RPMI7951 (cell line): Measurements from ENCODE around the gene PDZRN3. TPM values are rescaled to one million over a fixed set of nuclear protein-coding genes. Genes with fewer than 3 reads are reported as not detected.

ENCODE experiments used
- DNase-seq: peaks from one replicate; pipeline ENCODE4 v3.0.0-alpha.2; 2012; ENCODE audit warnings: low read depth
- total RNA-seq: library from RNA; depleted of rRNA; stranded (reverse); fragments of >200 nt; shearing (Covaris generic); gene quantifications from 2 replicates; pipeline ENCODE4 v1.2.3, GENCODE V29; 2014

The PDZRN3 gene
- total RNA-seq, 1 experiment from 2014 or later, result 3.8 TPM

GRCh38 chr3:73557986-73558726 lies 66.6 kb downstream of the PDZRN3 start:
- DNase-seq, result peak; percentile 7

DNA sequence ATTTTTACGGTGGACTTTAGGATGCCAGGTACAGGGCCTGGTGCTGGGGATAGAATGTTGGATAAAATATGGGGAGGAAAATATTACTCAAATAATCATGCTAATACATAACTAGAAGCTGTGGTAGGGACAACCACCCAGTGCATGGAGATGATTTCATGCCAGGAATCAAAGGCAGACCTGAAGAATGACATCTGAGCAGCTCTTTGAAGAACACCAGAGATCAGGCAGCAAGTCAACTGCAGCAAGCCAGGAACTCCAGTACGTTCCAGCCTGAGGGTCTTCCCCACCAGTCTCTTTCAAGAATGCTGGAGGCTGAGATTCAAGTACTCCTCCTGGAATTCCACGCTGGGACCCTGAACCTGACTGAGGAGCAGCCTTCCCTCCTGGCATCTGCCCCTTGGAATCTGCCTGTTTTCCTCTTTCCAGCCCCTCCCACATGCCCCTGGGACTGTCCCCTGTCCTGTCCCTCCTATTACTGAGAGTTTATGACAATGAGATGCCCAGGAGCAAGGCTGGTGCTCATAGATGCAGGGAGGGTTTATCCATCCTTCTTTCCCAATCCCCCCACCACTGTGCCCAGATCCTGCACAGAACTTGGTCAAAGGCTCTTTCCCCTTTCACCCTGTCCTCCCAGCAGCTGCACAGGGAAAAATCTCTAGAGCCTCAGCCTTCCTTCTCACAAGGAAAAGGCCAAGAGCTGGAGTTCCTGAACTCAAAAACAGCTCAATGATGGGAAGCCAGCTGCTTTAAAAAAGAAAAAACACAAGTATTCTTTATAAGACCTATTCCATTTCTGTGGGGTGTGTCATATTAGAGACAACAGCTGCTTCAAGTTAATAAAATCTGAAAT lies 68.0 kb downstream of the PDZRN3 start:
- no peak for DNase-seq

- DNase-seq, result no peak
Measured at GRCh38 chr3:73555076-73555475, 69.7 kb downstream of the PDZRN3 start.

GRCh38 chr3:73552700-73553099 lies 72.0 kb downstream of the PDZRN3 start:
- DNase-seq, result peak; percentile 8

GRCh38 chr3:73550032-73550431 lies 74.7 kb downstream of the PDZRN3 start:
- no peak for DNase-seq

GRCh38 chr3:73549051-73549600 lies 75.6 kb downstream of the PDZRN3 start:
- peak; percentile 7 for DNase-seq

DNA sequence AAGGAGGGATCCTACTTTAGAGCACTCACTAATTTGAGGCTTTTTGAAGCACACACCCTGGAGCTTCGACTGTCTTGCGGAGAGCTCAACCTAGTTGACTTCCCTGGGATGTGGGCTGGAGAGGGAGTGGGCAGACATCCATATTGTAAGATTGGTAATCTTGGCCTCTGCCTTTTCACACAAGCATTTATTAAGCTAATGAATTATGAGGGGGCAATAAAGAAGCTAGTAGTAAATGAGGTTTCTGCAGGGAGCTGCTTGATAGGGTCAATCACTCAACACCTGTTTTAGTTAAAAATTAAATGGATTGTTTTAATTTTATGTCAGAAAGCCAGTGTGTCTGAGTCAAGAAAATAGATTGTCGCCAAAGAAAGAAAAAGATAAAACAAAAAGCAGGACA lies 76.3 kb downstream of the PDZRN3 start:
- DNase-seq, result no peak

GRCh38 chr3:73547427-73548248 lies 77.1 kb downstream of the PDZRN3 start:
- DNase-seq, result peak; percentile 49

GRCh38 chr3:73546961-73547360 lies 77.8 kb downstream of the PDZRN3 start:
- peak; percentile 60 for DNase-seq

DNA sequence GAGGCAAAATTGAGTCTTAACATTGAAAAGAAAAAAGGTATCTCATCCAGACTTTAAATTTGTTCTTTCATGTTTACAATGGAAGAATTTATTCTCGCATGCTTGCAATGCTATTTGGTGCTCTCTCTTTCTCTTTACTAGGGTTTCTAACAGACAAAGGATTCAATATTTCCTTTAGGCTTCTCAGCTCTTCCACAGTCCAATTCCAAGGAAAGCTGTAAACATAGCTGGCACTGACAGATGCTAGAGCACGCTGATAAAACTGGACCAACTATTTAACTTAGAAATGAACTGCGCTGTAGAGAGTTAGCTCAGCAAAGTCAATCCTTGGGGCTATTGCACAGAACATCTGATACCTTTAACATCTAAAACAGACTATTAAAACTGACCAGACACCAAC lies 81.3 kb downstream of the PDZRN3 start:
- DNase-seq, result no peak

DNA sequence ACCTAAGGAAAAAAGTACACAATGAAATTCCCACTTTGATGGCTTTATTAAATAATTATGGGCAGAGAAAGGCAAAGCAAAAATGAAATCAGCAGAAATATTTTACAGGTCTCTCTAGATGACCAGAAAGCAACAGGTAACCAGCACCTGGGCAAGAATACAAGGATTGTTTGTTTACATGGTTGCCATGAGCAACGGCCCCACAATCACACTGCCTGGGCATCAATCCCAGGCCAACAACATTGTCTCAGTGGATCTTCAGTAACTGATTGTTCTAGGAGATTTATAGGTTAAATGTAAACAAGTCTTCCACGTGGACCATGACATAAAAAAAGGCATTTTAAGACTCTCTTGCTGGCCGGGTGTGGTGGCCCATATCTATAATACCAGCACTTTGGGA lies 82.6 kb downstream of the PDZRN3 start:
- DNase-seq, result no peak

DNA sequence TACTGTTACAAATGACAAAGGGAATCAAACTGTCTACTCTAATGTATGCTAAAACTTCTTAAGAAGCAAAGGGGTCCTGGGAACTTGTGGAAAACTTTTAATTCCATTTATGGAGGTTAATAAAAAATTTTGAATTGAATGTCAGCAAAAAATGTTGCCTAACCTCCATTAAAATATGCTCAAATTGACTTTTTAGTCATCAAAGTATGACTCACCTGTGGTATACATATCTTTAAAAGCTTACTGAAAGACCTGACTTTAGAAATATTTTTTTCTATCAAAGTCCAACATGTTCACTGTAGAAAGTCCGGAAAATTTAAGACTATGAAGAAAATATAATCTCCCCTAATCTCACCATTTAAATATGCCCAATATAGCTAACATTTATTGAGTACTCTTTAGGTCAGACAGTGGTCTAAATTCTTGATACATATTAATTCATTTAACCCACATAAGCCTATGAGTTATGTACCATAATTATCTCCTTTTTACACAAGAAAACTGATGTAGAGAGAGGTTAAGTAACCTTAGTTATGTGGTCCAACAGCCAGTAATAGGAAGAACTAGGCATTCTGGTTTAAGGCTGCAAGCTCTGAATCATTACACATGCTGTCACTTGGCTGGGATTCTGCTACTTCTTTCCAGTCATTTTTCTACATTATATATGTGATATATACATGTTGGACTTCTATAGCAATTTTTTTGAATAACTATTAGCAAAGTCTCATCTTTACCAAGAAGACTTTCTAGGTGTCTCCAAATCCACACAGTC lies 83.6 kb downstream of the PDZRN3 start:
- DNase-seq, result no peak

GRCh38 chr3:73538486-73538885 lies 86.3 kb downstream of the PDZRN3 start:
- no peak for DNase-seq

- no peak for DNase-seq
Measured at GRCh38 chr3:73536952-73537351, 87.8 kb downstream of the PDZRN3 start.

DNA sequence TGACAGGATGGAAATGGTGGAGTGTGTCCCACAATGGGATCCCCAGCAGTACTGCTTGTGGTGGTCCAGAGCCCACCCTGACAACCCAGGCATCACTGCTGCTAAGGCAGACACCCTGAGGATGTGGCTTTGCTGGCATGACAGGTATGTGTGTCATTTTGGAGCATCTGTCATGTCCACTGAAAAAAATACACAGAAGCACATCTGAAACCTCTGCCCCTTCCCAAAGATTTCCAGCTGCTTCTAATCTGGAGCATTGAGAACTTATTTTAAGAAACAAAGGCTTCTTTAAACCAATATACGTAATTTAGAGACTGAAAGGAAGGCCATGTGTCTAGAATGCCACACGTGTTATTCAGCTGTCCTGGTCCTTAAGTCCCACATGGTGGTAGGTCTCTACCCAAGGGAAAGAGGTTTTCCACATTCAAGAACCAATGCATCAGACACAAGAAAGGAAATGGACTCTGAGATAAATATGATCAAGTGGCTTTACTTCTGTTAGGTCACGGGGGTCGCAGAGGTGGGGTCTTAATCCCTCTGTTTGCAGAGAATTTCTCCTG lies 88.3 kb downstream of the PDZRN3 start:
- DNase-seq, result no peak

DNA sequence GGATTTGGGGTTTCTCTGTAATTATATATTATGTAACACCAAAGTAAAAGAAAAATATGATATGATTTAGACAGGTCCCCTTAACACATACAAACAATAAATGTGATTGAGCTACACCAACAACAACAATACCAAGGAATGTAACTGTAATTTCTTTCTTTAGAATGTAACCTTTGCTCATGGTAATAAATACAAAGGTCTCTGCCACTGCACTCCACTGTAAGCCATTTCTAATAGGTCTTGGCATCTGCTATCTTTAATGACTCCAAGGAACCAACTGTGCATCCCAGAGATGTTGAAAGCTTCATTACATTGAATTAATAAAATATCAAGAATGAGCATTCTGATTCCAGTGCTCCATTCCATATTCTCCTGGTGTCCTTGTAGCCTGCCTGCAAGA lies 88.8 kb downstream of the PDZRN3 start:
- DNase-seq, result no peak

DNA sequence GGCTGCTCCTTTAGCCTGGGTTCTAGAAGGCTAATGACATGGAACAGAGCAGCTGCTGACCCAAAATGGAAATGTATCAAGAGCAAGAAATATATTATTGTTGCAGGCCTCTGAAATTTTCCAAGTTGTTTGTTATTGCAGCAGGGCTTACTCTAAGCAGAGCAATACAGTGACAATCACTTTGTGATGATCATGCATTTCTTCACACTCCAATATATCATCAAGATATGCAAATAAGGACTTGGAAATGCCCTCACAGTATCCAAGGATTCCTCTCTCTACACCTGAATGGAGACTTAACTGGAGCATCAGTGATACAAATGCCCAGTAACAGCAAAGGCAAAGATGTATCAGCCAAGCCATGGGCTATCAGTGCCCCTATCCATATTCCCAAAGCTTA lies 89.6 kb downstream of the PDZRN3 start:
- DNase-seq, result no peak

DNA sequence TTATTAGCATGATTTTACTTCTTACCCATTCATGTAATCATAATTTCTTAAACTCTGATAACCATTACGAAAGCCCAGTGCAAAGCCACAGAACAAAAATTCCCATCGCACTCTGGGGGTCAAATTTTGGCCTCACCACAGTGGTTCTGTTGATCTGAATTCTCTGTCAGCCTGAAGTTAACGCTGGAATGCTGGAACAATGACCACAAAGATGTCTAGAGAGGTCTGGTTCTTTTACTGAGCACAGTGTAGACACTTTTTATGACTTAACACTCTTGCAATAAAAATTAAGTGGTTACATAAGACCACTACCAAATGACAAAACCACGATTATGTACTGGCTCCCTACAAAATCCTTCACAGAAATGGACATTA lies 94.7 kb downstream of the PDZRN3 start:
- DNase-seq, result peak; percentile 14

- no peak for DNase-seq
Measured at GRCh38 chr3:73529308-73530021, 95.3 kb downstream of the PDZRN3 start.

DNA sequence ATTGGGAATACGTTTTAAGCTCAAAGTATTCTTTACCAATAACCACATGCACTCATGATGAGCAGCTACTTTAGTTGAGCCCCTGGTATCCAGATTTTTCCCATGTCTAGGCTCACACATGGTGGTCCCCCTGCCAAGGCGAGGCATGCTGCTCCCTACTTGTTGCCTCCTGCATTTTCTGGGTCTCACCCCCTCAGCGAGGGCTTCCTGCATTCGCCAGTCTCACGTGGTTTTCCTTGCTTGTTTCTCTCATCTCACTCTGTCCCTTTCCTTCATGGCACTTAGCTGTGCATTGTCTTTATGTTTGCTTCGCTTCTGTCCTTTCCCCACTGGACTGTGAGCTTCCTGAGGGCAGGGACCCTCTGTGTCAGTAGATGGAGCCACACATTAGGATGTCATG lies 99.2 kb downstream of the PDZRN3 start:
- no peak for DNase-seq
